Hepatic stellate cell (primary cell): ENCODE results near the gene MINDY2.
A peak's percentile ranks its signal among the peaks of the same experiment; 100 is the strongest.

ENCODE experiments used
- DNase-seq: peaks from one replicate; pipeline ENCODE4 v3.0.0; 2011; ENCODE audit warnings: low spot score

MINDY2 gene, protein sequence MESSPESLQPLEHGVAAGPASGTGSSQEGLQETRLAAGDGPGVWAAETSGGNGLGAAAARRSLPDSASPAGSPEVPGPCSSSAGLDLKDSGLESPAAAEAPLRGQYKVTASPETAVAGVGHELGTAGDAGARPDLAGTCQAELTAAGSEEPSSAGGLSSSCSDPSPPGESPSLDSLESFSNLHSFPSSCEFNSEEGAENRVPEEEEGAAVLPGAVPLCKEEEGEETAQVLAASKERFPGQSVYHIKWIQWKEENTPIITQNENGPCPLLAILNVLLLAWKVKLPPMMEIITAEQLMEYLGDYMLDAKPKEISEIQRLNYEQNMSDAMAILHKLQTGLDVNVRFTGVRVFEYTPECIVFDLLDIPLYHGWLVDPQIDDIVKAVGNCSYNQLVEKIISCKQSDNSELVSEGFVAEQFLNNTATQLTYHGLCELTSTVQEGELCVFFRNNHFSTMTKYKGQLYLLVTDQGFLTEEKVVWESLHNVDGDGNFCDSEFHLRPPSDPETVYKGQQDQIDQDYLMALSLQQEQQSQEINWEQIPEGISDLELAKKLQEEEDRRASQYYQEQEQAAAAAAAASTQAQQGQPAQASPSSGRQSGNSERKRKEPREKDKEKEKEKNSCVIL

DNA sequence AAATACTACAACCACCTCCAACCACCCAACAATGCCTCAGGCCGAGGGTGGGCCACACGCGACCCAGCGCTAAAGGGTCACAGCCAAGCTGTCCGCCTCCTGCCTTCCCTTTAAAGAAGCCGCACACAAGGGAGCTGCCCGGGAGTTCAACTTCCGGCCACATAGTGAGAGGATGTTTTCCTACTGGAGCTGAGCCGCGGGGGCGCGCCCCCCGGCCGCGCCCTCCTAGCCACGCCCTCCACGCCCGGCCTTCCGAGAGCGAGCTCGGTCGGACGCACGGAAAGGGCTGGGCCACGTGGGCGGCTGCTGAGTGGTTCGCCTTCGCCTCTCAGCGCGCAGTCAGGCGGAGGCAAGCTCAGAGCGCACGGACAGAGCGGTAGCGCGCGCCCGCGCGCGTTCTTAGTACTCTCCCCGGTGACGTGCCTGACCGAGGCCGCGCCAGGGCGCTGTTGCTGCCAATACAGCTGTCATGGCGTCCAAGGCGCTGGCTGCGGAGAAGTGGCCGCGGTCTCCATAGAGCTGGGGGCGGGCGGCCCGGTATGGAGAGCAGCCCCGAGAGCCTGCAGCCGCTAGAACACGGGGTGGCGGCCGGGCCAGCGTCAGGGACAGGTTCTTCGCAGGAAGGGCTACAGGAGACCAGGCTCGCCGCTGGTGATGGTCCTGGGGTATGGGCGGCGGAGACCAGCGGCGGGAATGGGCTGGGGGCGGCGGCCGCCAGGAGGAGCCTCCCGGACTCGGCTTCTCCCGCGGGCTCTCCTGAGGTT lies at the start of gene MINDY2:
Gene MINDY2 (plus strand): TSS at position 446 of the 764 bp plus-strand sequence. CDS start 94 bp downstream, at position 540.
- peak; percentile 95 for DNase-seq

DNA sequence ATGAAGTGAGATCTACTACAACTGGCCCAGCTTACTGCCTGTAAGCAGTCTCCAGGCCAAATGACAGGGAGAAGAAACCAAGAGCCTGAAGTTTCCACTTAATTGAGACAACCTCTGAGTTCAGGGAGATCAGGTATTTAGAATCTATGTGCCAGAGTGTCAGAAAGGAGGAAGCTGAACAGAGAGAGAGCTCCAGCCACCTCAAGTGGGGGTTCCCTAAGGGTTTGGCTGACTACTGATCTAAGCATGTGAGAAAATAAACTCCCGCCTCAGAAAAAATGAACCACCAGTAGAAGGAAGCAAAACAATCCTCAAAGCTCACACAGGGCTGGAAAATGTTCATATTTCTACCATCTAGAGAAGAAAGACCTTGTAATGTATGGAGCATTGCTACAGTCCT lies 46.6 kb upstream of the MINDY2 start:
- peak; percentile 59 for DNase-seq

DNA sequence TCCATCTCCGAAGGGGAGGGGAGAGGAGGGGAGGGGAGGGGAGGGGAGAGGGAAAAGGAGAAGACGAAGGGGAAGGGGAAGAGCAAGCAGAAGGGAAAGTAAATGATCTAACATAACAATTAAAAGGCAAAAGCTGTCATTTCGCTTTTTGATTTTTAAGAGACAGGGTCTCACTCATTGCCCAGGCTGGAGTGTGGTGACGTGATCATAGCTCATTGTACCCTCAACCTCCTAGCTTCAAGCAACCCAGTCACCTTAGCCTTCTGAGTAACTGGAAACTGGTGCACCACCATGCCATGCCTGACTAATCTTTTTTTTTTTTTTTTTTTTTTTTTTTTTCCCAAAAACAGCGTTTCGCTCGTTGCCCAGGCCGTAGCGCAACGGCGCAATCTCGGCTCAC lies 44.2 kb upstream of the MINDY2 start:
- DNase-seq, result no peak

DNA sequence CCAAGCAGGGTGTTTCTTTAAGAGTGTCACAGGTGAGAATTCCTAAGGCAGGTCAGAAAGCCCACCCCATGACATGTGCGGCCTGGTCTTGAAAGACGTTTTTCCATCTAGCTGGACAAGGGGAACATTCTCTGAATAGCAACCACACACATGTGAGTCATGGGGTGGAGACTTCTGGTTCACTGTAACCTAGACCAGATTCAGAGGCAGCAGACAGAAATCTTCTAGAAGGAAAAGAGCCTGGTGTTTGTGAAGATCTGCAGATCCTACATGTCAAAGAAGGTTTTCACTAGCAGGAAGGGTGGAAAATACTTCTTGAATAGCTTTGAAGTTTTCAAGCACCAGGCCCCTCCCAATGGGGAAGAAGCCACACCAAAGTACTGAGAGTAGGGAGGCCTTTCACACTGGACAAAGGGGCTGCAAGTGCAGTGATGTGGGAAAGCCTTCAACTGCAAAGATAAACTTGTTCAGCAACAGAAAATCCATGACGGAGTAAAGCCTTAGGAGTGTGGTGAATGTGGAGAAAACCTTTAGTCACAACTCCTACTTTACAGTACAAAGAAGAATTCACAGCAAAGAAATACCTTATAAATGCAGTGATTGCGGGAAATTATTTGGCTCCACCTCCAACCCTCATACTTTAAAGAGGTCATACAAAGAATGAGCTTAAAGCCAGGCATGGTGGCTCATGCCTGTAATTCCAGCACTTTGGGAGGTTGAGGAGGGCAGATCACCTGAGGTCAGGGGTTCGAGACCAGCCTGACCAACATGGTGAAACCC lies 39.2 kb upstream of the MINDY2 start:
- peak; percentile 77 for DNase-seq

DNA sequence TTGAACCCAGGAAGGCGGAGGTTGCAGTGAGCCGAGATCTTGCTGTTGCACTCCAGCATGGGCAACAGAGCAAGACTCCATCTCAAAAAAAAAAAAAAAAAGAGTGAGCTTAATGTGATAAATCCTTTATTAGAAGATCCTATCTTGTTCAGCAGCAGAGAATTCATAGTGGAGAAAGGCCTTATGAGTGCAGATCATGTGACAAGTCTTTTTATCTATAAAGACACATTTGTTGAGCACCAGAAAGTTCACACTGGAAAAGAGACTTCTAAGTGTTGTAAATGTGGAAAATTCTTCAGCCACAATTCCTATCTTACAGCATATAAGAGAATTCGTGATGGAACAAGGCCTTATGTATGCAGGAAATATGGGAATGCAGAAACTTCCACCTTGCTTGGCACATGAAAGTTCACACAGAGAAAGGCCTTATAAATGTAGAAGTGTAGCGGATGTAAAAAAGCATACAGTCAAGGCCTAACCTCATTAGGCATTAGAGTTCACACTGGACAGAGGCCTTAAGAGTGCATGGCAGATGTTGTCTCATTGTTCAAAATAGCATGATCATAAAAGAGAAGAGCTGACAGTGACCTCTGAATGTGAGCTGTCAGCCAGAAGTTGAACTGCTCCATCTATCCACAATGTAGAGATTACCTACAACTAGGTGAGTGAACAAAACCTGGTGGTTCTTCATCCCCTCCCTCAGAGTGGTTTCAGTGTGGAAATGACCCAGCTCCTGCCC lies 38.3 kb upstream of the MINDY2 start:
- no peak for DNase-seq

DNA sequence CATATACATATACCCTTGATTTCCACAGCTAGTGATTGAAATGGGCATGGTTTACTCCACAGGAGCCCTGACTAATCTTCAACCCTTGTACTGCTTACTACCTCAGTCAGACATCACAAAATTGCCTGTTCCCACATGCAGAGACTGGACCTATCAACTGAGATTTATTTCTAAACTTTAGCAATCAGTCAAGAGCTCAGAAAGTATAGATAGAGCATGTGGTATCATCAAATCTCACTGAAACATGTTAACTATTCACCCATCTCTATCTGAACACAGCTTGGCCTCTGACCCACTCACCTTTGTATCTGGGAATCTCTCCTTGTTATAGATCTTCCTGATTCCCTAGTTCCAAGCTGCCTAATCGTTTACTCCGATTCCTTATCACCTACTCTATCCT lies 36.2 kb upstream of the MINDY2 start:
- no peak for DNase-seq

DNA sequence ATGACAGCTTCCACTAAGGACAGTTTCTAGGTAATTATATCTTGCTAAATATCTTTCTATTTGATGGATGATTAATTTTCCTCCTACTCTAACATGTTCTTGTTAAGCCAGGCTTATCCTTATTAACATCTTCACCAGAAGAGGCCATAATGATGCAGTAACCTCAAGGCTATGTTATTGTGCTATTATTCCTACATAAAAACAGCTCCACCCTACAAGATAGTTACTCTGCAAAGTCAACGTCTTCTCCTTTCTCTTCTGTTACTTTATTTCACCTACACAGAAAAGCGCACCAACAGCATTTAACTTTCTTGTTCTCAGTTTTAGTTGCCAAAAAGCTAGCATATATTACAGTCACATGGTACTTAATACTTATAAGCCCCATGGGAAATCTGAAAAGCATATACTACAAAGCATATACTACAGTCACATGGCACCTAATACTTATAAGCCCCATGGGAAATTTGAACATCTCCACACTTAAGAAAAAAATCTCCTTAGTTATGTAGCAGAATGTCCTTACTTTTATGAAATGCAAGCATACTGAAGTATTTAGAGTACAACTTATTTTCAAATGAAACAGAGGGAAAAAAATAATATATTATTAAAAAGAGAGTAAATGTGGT lies 35.0 kb upstream of the MINDY2 start:
- DNase-seq, result no peak

DNA sequence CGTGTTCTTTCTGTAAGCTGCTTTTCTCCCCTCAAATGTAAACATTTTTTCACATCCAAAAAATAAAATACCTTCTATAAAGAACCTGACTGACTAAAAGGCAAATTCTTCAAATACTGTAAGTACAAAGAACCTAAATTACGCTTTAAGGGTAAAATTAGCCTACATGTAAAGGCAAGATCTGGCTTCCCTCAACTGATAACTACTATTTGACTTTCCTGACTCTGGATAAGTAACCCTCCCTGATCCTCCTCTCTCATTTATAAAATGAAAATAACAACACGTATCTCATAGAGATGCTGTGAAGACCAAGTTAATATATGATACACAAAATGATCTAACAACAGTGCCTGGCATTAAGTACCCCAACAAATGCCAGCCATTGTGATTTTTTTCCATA lies 33.8 kb upstream of the MINDY2 start:
- DNase-seq, result no peak

DNA sequence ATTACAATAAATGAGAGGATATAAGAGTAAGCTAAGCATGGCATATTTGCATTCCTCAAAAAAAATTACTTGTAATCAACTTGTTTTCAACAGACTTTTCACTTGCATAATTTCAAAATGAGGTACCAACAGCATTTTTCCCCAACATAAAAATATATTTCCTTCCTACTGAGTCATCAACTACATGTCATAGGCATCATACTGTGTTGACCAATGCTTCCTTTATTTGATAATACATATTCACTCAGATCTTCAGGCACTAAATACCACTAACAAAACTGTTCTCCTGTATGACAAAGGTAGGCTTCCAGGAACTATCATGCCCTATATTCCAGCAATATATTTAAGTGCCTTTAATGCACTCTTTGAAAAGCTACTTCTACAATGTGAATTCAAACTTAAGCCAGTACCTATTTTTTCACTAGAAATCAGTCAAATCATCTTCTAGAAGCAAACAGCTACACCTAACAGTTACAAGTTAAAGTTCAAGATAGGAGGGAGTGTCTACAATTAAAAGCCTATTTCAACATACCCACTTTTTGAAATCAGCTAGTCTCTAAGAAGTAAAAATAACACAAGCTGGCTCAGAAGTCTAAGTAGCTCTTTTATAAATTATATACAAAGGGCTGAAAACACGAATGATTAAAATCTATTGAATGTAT lies 32.9 kb upstream of the MINDY2 start:
- no peak for DNase-seq

DNA sequence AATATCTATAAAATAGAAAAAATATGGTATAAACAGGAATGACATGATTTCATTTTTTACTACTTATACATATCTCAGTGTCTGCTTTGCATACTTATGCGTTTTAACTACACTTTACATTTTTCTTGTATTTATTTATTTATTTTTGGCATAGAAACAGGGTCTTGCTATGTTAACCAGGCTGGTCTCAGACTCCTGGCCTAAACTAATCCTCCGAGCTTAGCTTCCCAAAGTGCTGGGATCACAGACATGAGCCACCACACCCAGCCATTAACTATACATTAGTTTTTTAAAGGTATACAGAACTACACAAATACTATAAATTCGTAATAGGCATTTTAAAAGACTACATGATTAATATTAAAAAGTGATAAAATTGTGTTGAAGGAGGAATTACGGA lies 30.7 kb upstream of the MINDY2 start:
- no peak for DNase-seq

DNA sequence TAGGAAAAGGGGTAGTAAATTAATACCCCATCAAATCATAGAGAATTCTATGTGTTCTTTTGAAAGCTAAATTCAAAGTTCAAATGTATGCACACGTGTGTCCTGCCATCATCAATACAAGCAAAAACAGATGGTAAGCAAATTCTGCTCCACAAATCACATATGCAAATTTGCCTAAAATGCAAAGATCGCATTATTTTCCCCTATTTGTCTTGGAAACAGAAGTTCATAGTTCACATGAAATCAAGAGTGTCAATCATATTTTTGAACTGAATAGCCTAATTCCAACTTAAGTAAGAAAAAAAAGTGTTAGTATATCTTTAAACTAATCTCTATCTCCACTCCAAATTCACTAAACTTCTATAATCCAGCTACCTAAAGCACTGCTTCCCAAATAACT lies 30.1 kb upstream of the MINDY2 start:
- DNase-seq, result no peak

DNA sequence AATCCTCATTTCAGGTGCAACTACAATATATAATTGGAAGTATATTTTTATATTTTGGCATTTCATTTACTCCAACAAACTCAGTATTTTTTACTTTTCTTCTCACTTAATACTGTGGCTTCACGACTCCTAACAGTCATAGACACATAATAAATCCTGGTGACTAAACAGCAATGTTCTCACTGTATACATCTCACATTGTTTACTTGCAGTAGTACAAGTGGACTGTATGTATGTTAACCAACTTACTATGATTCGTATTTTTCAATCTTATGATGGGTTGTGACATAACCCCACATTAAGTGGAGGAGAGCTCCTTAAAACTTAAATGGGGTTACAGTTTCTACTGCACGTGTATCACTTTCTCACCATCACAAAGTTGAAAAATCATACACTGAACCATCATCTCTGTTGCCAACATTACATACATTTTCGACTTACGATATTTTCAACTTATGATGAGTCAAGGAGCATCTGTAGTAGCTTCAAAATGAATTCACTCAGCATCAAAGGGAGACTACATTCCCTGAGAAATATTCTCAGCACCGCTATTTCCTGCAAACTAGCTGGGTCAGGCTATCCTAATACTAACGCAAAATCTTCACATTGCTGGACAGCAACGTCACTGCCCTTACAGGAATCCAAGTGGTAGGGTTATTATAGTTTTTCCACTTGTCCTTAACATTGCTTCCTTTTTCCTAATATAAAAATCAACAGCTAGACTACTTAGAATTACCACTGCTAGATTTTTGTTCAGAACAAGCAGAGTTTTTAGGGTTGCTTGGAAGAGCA lies 28.9 kb upstream of the MINDY2 start:
- peak; percentile 55 for DNase-seq

DNA sequence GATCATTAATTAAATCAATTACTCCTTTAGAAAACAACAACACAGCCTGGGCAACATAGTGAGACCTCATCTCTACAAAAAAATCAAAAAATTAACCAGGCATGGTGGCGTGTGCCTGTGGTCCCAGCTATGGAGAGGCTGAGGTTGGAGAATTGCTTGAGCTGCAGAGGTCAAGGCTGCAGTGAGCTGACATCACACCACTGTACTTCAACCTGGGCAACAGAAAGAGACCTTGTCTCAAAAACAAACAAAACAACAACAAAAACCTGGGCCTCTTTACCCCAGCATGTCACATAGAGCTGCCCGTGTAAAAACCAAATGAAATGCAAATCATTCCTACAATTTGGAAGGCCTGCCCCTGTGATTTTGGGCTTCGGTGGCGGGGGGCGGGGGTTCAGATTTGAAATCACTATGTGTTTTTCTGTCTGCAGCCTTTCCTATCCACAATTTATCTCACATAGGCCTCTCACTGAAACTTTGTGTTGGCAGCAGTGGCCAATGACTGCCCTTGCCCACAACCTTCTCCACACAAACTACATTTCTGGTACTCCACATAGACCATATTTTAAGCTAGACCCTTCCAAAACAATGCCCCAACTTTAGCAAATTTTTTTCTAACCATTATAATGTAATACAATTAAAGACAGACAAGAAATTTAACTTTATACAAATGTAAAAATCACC lies 28.1 kb upstream of the MINDY2 start:
- no peak for DNase-seq

DNA sequence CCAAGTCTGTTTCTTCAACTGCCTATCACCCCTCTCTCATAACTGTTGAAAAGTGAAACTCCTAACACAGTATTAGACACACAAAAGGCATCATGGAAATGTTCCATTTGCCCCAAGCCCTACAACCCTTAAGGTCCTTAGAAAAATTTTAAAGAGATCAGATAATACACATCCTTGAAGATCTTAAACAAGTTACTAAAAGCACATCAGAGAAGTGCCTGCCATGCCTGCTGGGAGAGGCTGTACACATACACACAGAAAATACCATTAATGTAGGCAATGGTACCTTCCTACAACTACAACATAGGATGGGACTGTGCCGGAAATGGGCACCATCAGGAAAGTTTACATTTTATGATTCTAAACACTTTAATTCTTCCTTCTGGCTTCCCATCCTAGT lies 24.9 kb upstream of the MINDY2 start:
- no peak for DNase-seq

DNA sequence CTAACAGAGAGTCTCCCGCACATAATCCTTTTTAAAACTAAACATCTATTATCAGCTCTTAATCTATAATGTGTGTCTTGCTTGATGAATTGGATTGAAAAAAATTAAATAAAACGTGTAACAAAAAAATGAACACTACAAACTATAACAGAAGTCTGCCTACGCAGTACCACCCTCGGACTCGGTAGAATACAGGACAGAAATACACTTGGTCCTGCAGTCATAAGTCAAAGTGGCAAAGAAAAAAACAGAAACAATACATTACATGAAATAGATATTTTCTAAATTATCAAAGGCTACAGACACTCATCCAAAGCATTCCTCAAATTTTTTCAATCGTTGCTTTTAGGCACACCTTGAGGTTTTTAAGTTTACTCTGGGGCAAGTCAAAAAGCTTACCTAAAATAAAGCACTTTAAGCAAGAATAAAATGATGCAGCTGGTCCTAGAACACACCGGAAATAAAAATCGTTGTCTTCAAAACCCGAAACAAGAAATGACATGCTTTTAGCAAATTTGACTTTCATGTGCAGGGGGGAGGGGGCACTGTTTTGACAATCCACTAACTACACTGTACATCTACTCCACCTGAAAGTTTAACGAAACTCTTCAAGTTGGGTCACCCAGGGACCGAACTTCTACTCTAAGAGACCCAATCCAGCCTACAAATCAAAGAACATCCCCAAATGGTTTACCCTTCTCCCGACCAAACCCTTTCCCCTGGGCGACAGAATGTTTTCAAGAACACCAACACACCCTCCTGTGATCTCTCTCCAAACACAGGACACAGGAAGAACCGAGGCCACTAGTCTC lies 22.9 kb upstream of the MINDY2 start:
- no peak for DNase-seq

DNA sequence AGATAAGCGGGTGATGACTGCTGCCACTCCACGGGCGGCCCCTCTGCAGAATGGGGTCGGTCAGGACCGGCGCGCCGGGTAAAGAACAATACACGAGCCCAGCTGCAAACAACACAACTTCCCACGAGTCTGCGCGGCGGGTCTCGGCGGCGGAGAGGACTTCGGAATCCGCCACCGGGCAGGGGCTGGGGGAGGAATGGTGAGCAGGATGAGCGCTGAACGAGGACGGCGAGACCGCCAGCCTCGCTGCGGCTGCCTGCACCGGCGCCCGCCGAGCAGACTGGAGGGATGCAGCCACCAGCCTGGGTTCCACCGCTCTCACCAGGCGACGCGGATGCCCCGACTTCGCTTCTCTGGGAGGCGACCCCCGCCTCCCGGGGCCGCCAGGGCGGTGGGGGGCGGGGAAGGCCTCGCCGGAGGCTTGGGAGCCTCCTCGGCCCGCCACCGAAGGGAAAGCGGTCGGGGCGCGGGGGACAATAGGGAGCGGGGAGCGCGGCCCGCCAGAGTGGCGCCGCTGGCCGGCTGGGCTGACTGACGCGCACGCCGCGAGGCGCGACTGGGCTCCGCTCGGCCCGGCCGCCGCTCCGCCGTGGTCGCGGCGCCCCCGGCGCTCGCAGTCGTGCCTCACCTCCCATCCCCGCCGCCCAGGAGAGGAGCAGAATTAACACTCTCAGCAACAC lies 22.1 kb upstream of the MINDY2 start:
- DNase-seq, result peak; percentile 40

DNA sequence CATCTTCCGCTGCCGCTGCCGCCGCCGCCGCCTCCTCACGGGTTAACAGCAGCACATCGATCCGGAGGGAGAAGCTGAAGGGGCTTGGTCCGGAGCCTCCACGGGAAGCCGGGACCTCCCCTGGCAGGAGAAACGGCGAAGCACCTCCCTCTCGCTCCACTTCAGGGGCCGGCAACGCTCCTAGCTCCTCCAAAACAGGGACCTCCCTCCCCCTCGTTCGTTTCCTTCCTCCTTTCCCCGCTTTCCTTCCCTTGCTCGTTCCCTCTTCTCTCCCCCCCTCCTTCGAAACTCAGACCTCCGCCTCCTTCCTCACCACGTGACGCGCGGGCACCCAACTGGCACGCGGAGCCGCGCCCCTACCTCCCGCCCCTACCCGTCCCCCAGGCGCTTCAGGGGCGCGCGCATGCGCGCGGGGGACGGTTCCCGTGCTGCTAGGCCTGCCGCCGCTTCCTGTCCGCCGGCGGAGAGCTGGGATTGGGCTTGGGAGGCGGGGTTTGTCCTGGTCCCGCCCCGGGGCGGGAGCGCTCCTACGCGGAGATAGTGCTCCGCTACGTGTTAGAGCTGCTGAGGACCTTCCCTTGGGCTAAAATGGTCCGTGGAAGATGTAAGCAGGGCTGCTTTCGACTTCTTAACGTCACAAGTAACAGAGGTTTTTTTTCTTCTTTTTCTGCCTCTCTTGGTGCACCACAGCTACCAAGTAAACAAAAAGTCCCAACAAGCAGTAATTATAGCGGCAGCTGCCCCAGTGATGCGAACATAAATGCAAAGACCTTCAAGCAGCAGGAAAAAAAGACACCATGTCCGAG lies 21.4 kb upstream of the MINDY2 start, which contains the start of gene ADAM10:
Gene ADAM10 (minus strand): TSS at position 176 of the 806 bp plus-strand sequence. CDS start 173 bp downstream, at position 3.
- DNase-seq, result peak; percentile 98
